ENCODE data around the gene ANXA2. TPM values are rescaled to one million over a fixed set of nuclear protein-coding genes. Genes with fewer than 3 reads are reported as not detected.

ANXA2 gene
- total RNA-seq, 1 experiment from 2014 or later: 2,114 TPM

DNA sequence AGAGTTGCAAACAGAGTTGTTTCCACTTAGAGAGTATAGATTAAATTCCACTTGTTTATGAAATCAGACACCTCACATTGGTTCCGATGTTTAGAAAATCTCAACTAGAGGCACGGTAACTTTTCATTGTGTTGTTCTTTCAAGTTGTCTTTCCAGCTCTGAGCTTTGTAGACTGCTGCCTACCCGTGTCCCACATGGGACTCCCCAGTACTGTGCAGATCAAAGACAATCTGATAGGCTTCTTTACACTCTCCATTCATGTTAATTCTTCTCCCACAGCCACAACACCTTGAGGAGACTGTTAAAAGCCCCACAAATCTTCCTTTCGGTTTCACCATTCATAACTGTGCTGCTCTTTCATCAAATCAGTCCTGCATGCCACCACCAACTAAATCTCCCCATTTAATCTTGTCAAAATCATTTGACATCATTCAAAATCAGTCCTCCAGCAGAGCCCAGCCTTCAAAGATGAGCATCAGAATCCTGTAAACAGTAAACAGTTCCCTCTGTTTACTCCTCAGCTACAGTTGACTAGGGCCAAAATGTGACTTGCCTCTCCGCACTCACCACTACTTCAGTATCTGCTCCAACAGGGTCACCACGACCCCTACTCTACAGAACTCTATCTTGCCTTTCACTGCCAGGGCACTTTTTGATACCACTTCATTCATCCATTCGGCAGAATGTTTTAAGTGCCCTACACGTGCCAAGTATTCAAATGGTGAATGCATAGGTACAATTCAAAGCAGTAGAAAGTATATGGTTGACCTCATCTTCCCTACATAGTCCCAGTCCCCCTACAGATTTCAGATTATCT, 8.3 kb downstream of the ANXA2 start:
- POLR2A ChIA-PET (ENCODE audit: unreplicated experiment): interaction anchor here (0.6 kb wide), 1 partner anchor 8 kb away, joined by 3 read pairs; no protein-coding TSS in a partner anchor
- no TSS peak for BruUV-seq (replicated peaks)
- H3K4me1 ChIP-seq (ENCODE audit: insufficient read depth, low read length): peaks cover 80% of the 10 kb centered on the region
- H3K79me2 ChIP-seq (ENCODE audit: low read length): peaks cover 97% of the 10 kb centered on the region
- H3K27me3 ChIP-seq (ENCODE audit: low read length): no peaks in the 10 kb centered on the region
- DNase-seq: no peak
- peaks cover 72% of the 10 kb centered on the region for H4K20me1 ChIP-seq (ENCODE audit: low read length)
- H3K9me3 ChIP-seq (ENCODE audit: low read length): no peaks in the 10 kb centered on the region
- H3K4me2 ChIP-seq (ENCODE audit: low read length): peak overlapping the region; percentile 89
- H3K4me3 ChIP-seq (ENCODE audit: low read length): peak overlapping the region; percentile 67
- H3K36me3 ChIP-seq (ENCODE audit: low read depth, low read length): peaks cover 57% of the 10 kb centered on the region
- no peak overlapping the region for H2AFZ ChIP-seq (ENCODE audit: low read length)
- H3F3A ChIP-seq (ENCODE audit: low read length, unreplicated experiment): peaks cover 18% of the 10 kb centered on the region
- peak overlapping the region; percentile 98; the same call in 1 of the 2 replicates for H3K27ac ChIP-seq (ENCODE audit: low read length)
- TF ChIP-seq EZH2 (IDR thresholded peaks at IDR 0.05; ENCODE audit: low read length, unreplicated experiment): no peak
- TF ChIP-seq EZH2phosphoT487 (IDR thresholded peaks at IDR 0.05; ENCODE audit: borderline replicate concordance, low read length): no peak
- TF ChIP-seq, protein P1, sequence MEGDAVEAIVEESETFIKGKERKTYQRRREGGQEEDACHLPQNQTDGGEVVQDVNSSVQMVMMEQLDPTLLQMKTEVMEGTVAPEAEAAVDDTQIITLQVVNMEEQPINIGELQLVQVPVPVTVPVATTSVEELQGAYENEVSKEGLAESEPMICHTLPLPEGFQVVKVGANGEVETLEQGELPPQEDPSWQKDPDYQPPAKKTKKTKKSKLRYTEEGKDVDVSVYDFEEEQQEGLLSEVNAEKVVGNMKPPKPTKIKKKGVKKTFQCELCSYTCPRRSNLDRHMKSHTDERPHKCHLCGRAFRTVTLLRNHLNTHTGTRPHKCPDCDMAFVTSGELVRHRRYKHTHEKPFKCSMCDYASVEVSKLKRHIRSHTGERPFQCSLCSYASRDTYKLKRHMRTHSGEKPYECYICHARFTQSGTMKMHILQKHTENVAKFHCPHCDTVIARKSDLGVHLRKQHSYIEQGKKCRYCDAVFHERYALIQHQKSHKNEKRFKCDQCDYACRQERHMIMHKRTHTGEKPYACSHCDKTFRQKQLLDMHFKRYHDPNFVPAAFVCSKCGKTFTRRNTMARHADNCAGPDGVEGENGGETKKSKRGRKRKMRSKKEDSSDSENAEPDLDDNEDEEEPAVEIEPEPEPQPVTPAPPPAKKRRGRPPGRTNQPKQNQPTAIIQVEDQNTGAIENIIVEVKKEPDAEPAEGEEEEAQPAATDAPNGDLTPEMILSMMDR (conservative IDR thresholded peaks at IDR 0.05; ENCODE audit: low read depth, low read length): no peak
- no peak overlapping the region for H3K9ac ChIP-seq (ENCODE audit: low read length)
- CTCF ChIA-PET: no interaction called here
- intact Hi-C loops (cut with micrococcal nuclease): loop anchor here (2.0 to 10.0 kb wide), 2 partner anchors 31 to 135 kb away; no protein-coding TSS in a partner anchor
- H3K9me2 ChIP-seq (replicated peaks; ENCODE audit: low read length): no peaks in the 10 kb centered on the region
- no peak for ATAC-seq

DNA sequence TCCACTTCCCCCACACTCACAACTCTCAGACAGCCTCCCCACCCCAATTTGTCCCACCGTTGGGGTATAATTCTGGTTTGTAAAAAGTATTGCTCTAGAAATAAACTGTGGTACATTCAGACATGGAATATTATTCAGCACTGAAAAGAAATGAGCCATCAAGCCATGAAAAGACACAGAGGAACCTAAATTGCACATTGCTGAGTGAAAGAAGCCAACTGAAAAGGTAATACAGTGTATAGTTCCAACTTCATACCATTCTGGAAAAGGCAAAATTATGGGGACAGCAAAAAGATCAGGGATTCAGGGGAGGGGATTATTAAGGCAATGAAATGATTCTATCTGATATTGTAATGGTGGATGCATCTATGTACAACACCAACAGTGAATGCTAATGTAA, 10.5 kb downstream of the ANXA2 start:
- intact Hi-C loops (cut with micrococcal nuclease): no loop called here
- Histone ChIP-seq H3K79me2 (ENCODE audit: low read length) (peaks cover 99% of the 10 kb centered on the region), H3K4me1 (ENCODE audit: insufficient read depth, low read length) (peaks cover 83% of the 10 kb centered on the region), H3K9ac (ENCODE audit: low read length) (no peak overlapping the region), H3F3A (ENCODE audit: low read length, unreplicated experiment) (peaks cover 22% of the 10 kb centered on the region), H4K20me1 (ENCODE audit: low read length) (peaks cover 85% of the 10 kb centered on the region), H2AFZ (ENCODE audit: low read length) (no peak overlapping the region), H3K27me3 (ENCODE audit: low read length) (no peaks in the 10 kb centered on the region), H3K9me3 (ENCODE audit: low read length) (no peaks in the 10 kb centered on the region), H3K36me3 (ENCODE audit: low read depth, low read length) (peaks cover 72% of the 10 kb centered on the region), H3K4me2 (ENCODE audit: low read length) (peak overlapping the region; percentile 6), H3K4me3 (ENCODE audit: low read length) (no peak overlapping the region), H3K9me2 (replicated peaks; ENCODE audit: low read length) (no peaks in the 10 kb centered on the region), H3K27ac (ENCODE audit: low read length) (no peak overlapping the region)
- no peak for TF ChIP-seq EZH2 (IDR thresholded peaks at IDR 0.05; ENCODE audit: low read length, unreplicated experiment)
- no peak for TF ChIP-seq EZH2phosphoT487 (IDR thresholded peaks at IDR 0.05; ENCODE audit: borderline replicate concordance, low read length)
- TF ChIP-seq, protein P1 (conservative IDR thresholded peaks at IDR 0.05; ENCODE audit: low read depth, low read length): no peak
- ATAC-seq (no peak), DNase-seq (no peak)
- BruUV-seq (replicated peaks): no TSS peak
- ChIA-PET POLR2A (ENCODE audit: unreplicated experiment) (no interaction called here), CTCF (no interaction called here)

DNA sequence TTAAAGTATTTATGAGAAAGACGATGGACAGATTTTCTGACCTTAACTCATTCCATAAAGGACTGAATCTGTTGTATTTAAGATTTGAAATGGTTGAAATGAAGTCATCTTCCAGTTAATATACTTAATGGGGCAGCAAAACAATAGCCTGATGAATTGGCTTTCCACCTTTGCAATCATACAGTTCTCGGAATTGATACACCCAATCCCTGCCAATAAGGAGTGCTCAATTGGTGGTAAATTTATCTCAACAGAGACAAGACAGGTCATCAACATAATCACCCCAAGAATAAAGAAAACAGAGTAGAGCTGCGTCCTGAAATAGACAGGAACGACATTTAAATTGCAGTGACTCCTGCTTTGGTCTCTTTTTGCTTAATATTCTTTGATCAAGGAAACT, 11.2 kb downstream of the ANXA2 start:
- peaks cover 81% of the 10 kb centered on the region for H4K20me1 ChIP-seq (ENCODE audit: low read length)
- TF ChIP-seq, protein P1 (conservative IDR thresholded peaks at IDR 0.05; ENCODE audit: low read depth, low read length): no peak
- TF ChIP-seq EZH2 (IDR thresholded peaks at IDR 0.05; ENCODE audit: low read length, unreplicated experiment): no peak
- no peak for TF ChIP-seq EZH2phosphoT487 (IDR thresholded peaks at IDR 0.05; ENCODE audit: borderline replicate concordance, low read length)
- ATAC-seq (no peak), DNase-seq (no peak)
- ChIA-PET CTCF (no interaction called here), POLR2A (ENCODE audit: unreplicated experiment) (interaction anchor here (0.7 kb wide), 1 partner anchor 12 kb away, joined by 8 read pairs; no protein-coding TSS in a partner anchor)
- H3K4me1 ChIP-seq (ENCODE audit: insufficient read depth, low read length): peaks cover 83% of the 10 kb centered on the region
- peaks cover 98% of the 10 kb centered on the region for H3K79me2 ChIP-seq (ENCODE audit: low read length)
- peak overlapping the region; percentile 6; the same call in 1 of the 2 replicates for H3K4me2 ChIP-seq (ENCODE audit: low read length)
- peaks cover 68% of the 10 kb centered on the region for H3K36me3 ChIP-seq (ENCODE audit: low read depth, low read length)
- H3F3A ChIP-seq (ENCODE audit: low read length, unreplicated experiment): peaks cover 22% of the 10 kb centered on the region
- no peaks in the 10 kb centered on the region for H3K27me3 ChIP-seq (ENCODE audit: low read length)
- no TSS peak for BruUV-seq (replicated peaks)
- intact Hi-C loops (cut with micrococcal nuclease): no loop called here
- no peaks in the 10 kb centered on the region for H3K9me3 ChIP-seq (ENCODE audit: low read length)
- no peaks in the 10 kb centered on the region for H3K9me2 ChIP-seq (replicated peaks; ENCODE audit: low read length)
- peak overlapping the region; percentile 4; the same call in 1 of the 2 replicates for H3K27ac ChIP-seq (ENCODE audit: low read length)
- no peak overlapping the region for H2AFZ ChIP-seq (ENCODE audit: low read length)
- H3K4me3 ChIP-seq (ENCODE audit: low read length): no peak overlapping the region
- no peak overlapping the region for H3K9ac ChIP-seq (ENCODE audit: low read length)
